CD4-positive, alpha-beta T cell treated with Interleukin-12 subunit alpha and Interleukin-12 subunit beta, for 1 hour (primary cell): ENCODE results near the gene CADPS.

Experiments
- DNase-seq: peaks from one replicate; pipeline ENCODE4 v3.0.0-alpha.2; 2020

The CADPS gene

GRCh38 chr3:62624185-62624584, 251.0 kb downstream of the CADPS start:
- DNase-seq = no peak

- peak; percentile 15 for DNase-seq
These were observed 252.6 kb downstream of the CADPS start for GRCh38 chr3:62622553-62623174.

- DNase-seq = no peak
These were observed 253.3 kb downstream of the CADPS start for GRCh38 chr3:62621925-62622324.

- no peak for DNase-seq
These were observed 254.0 kb downstream of the CADPS start for GRCh38 chr3:62621176-62621575.

- no peak for DNase-seq
These were observed 259.9 kb downstream of the CADPS start for GRCh38 chr3:62615258-62615849.

- DNase-seq = no peak
These were observed 260.7 kb downstream of the CADPS start for GRCh38 chr3:62614527-62614926.

- DNase-seq = no peak
These were observed 263.5 kb downstream of the CADPS start for GRCh38 chr3:62611541-62612240.

GRCh38 chr3:62607287-62608029, 267.8 kb downstream of the CADPS start:
- no peak for DNase-seq

- DNase-seq = no peak
These were observed 269.7 kb downstream of the CADPS start for GRCh38 chr3:62605413-62606068.

GRCh38 chr3:62604751-62605351, 270.4 kb downstream of the CADPS start:
- no peak for DNase-seq

- no peak for DNase-seq
These were observed 270.9 kb downstream of the CADPS start for GRCh38 chr3:62604298-62604697.

GRCh38 chr3:62602987-62603386, 272.2 kb downstream of the CADPS start:
- DNase-seq = no peak

- DNase-seq = no peak
These were observed 273.0 kb downstream of the CADPS start for GRCh38 chr3:62602129-62602770.

- DNase-seq = no peak
These were observed 273.8 kb downstream of the CADPS start for GRCh38 chr3:62601238-62602070.

GRCh38 chr3:62600033-62600432, 275.2 kb downstream of the CADPS start:
- no peak for DNase-seq

- no peak for DNase-seq
These were observed 277.7 kb downstream of the CADPS start for GRCh38 chr3:62597491-62597890.

- DNase-seq = no peak
These were observed 282.8 kb downstream of the CADPS start for GRCh38 chr3:62592408-62592807.

GRCh38 chr3:62589078-62589477, 286.1 kb downstream of the CADPS start:
- DNase-seq = no peak

GRCh38 chr3:62587579-62588031, 287.6 kb downstream of the CADPS start:
- DNase-seq = no peak

- DNase-seq = no peak
These were observed 288.0 kb downstream of the CADPS start for GRCh38 chr3:62587169-62587568.

GRCh38 chr3:62586356-62586755, 288.9 kb downstream of the CADPS start:
- no peak for DNase-seq
